Tibial nerve (tissue), 4 donors: Measurements from ENCODE around the gene SPRED1. TPM values are rescaled to one million over a fixed set of nuclear protein-coding genes. Genes with fewer than 3 reads are reported as not detected.

Experiments used
- DNase-seq, 2 donors: peaks; one replicate each; pipeline ENCODE4 v3.0.0-alpha.2; 2019; ENCODE audit warnings: low spot score in 2 of 2
- H3K27ac ChIP-seq, 4 donors: fragments of 200-600 bp; sonication (generic) in 3 of 4; one replicate each; pipeline ENCODE4 v1.5.1; 2017 to 2019; ENCODE audit warnings: mild to moderate bottlenecking in 1 of 4
- H3K27me3 ChIP-seq, 2 donors: fragments of 200-600 bp; sonication (generic) in 1 of 2; one replicate each; pipeline versions ENCODE4 v1.5.1 to v1.6.0; 2017 to 2019
- H3K36me3 ChIP-seq, 3 donors: fragments of 200-600 bp; sonication (generic); one replicate each; pipeline ENCODE4 v1.5.1; 2018 to 2019
- H3K4me1 ChIP-seq, 4 donors: fragments of 200-600 bp; sonication (generic) in 3 of 4; one replicate each; pipeline ENCODE4 v1.5.1; 2017 to 2019
- H3K4me3 ChIP-seq, 4 donors: fragments of 200-600 bp; sonication (generic) in 3 of 4; one replicate each; pipeline ENCODE4 v1.5.1; 2017 to 2019; ENCODE audit warnings: mild to moderate bottlenecking in 1 of 4, moderate library complexity in 1 of 4
- H3K9me3 ChIP-seq, 4 donors: fragments of 200-600 bp; sonication (generic) in 3 of 4; one replicate each; pipeline ENCODE4 v1.5.1; 2017 to 2019
- EP300 ChIP-seq, 2 donors: sonication (generic); formaldehyde crosslinking; IDR thresholded peaks; one replicate each; pipeline ENCODE4 v1.6.1; 2017; ENCODE audit warnings: antibody characterized with exemption in 2 of 2, mild to moderate bottlenecking in 1 of 2
- POLR2A ChIP-seq, 2 donors: fragments of 450-650 bp; IDR thresholded peaks; one replicate each; pipeline ENCODE4 v1.6.1; 2017; ENCODE audit warnings: antibody characterized with exemption in 2 of 2, mild to moderate bottlenecking in 2 of 2, moderate library complexity in 2 of 2
- WGBS, 2 donors: methylation state at CpG; one replicate each; pipeline ENCODE4 v1.1.5; 2018; 5-methylcytosine and 5-hydroxymethylcytosine counted together
- total RNA-seq, 4 donors: library from RNA; depleted of rRNA; stranded (reverse); fragments of >200 nt; gene quantifications; one replicate each; pipeline ENCODE4 v1.1.0, GENCODE V29; 2016
- TF ChIP-seq, protein P1 (sequence below), 5 experiments: fragments of 200-600 bp in 3 of 5; fragments of 450-650 bp in 2 of 5; sonication (generic) in 3 of 5; IDR thresholded peaks; one replicate each; pipeline ENCODE4 v1.5.1; 2016 to 2019; ENCODE audit warnings: antibody characterized with exemption in 5 of 5, mild to moderate bottlenecking in 3 of 5, moderate library complexity in 2 of 5

The SPRED1 gene
- total RNA-seq, 4 donors from 2014 or later = 20.4 to 35.0 (median 29.0) TPM

DNA sequence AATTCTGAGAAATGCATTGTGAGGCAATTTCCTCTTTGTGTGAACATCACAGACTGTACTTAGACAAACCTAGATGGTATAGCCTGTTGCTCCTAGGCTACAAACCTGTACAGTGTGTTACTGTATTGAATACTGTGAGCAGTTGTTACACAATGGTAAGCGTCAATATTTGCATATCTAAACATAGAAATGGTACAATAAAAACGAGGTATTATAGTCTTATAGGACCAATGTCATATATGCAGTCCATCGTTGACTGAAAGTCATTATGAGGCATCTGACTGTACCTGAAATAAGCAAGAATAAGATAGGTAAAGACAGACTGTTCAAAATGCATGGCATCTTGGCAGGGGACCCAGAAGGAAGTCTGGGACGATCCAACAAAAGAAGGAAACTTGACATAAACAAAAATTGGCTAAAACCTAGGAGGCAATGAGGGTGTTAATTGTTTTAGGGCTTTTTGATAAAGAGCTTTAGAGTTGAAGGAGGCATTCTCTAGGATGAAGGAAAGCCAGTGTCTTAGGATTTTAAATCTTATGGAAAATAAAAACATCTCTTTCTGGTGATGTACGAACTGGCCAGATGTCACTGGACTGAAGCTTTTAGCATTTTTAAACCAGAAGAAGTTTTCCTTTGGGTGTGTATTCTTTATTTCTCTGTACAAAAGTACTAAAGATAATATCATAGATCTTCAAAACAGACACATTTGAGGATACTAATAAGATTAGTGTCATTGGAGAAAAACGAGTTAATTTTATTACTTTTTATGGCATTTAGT, 9.2 kb upstream of the SPRED1 start:
- Histone ChIP-seq H3K4me1 (no peaks in the 10 kb centered on the region), H3K27me3 (no peaks in the 10 kb centered on the region), H3K27ac (no peak overlapping the region), H3K36me3 (no peaks in the 10 kb centered on the region), H3K9me3 (no peaks in the 10 kb centered on the region), H3K4me3 (no peak overlapping the region)
- no peak for DNase-seq
- TF ChIP-seq POLR2A (IDR thresholded peaks at IDR 0.05) (no peak), EP300 (IDR thresholded peaks at IDR 0.05) (no peak)
- TF ChIP-seq, protein P1, sequence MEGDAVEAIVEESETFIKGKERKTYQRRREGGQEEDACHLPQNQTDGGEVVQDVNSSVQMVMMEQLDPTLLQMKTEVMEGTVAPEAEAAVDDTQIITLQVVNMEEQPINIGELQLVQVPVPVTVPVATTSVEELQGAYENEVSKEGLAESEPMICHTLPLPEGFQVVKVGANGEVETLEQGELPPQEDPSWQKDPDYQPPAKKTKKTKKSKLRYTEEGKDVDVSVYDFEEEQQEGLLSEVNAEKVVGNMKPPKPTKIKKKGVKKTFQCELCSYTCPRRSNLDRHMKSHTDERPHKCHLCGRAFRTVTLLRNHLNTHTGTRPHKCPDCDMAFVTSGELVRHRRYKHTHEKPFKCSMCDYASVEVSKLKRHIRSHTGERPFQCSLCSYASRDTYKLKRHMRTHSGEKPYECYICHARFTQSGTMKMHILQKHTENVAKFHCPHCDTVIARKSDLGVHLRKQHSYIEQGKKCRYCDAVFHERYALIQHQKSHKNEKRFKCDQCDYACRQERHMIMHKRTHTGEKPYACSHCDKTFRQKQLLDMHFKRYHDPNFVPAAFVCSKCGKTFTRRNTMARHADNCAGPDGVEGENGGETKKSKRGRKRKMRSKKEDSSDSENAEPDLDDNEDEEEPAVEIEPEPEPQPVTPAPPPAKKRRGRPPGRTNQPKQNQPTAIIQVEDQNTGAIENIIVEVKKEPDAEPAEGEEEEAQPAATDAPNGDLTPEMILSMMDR (IDR thresholded peaks at IDR 0.05) = no peak
- WGBS, 2 donors = 52 to 56% methylated on average over 6 of the region's 6 CpGs

- no peak overlapping the region for H3K4me3 ChIP-seq
- TF ChIP-seq, protein P1 (IDR thresholded peaks at IDR 0.05) = no peak
- no peak for TF ChIP-seq EP300 (IDR thresholded peaks at IDR 0.05)
- TF ChIP-seq POLR2A (IDR thresholded peaks at IDR 0.05) = no peak
Measured at GRCh38 chr15:38247336-38247735, 5.3 kb upstream of the SPRED1 start.

GRCh38 chr15:38253351-38253781, 730 bp downstream of the SPRED1 start:
- Histone ChIP-seq H3K4me1 (peaks cover 0 to 46% (median 32%) of the 10 kb centered on the region in 4 donors), H3K27me3 (no peaks in the 10 kb centered on the region), H3K9me3 (no peaks in the 10 kb centered on the region), H3K36me3 (no peaks in the 10 kb centered on the region), H3K27ac (peak overlapping the region; percentile 95 to 100 (median 99)), H3K4me3 (peak overlapping the region; percentile 88 to 94 (median 91))
- no peak for DNase-seq
- WGBS, 2 donors = 0% methylated on average over 4 of the region's 4 CpGs
- TF ChIP-seq, protein P1 (IDR thresholded peaks at IDR 0.05) = no peak
- TF ChIP-seq POLR2A (IDR thresholded peaks at IDR 0.05) = no peak
- TF ChIP-seq EP300 (IDR thresholded peaks at IDR 0.05) = no peak

More at GRCh38 chr15:38247336-38247735, 5.3 kb upstream of the SPRED1 start:
- Histone ChIP-seq H3K27ac (no peak overlapping the region), H3K27me3 (no peaks in the 10 kb centered on the region), H3K9me3 (no peaks in the 10 kb centered on the region), H3K4me1 (peaks cover 0 to 7% (median 6%) of the 10 kb centered on the region in 4 donors), H3K36me3 (no peaks in the 10 kb centered on the region)
- whole genome bisulfite sequencing, 2 donors = 53 to 55% methylated on average over 3 of the region's 3 CpGs
- no peak for DNase-seq

- peak overlapping the region; percentile 88 to 94 (median 91) for H3K4me3 ChIP-seq
- peak overlapping the region; percentile 95 to 100 (median 99) for H3K27ac ChIP-seq
- H3K9me3 ChIP-seq = no peaks in the 10 kb centered on the region
- TF ChIP-seq POLR2A (IDR thresholded peaks at IDR 0.05) = no peak
- peak in 1 of 2 donors; percentile 57 for TF ChIP-seq EP300 (IDR thresholded peaks at IDR 0.05)
- H3K4me1 ChIP-seq = peaks cover 0 to 53% (median 37%) of the 10 kb centered on the region in 4 donors
- peak in 1 of 2 donors; percentile 60 for DNase-seq
- no peaks in the 10 kb centered on the region for H3K36me3 ChIP-seq
- H3K27me3 ChIP-seq = no peaks in the 10 kb centered on the region
- WGBS, 2 donors = 0 to 1% methylated on average over 15 of the region's 15 CpGs
Measured at GRCh38 chr15:38254051-38254883, 1.6 kb downstream of the SPRED1 start.

DNA sequence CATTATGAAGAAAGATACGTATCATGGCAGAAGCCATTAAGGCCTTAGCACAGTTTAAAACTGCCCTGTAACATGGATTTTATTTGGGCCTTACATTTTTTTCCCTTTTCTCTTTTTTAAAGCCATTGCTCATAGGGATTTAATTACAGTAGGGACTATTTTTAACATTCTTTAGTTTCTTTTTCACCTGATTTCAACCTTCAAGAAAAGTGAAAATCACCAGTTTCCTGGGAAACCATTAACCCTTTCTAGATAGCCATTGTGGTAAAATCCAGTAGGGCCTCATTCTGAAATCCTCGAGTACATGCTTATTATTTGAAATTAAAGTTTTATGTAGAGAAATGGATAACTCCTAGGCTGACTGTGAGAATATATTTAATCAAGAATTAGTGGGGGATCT, 3.1 kb downstream of the SPRED1 start:
- H3K36me3 ChIP-seq = no peaks in the 10 kb centered on the region
- H3K9me3 ChIP-seq = no peaks in the 10 kb centered on the region
- peak overlapping the region in 3 of 4 donors; percentile 99 to 100 (median 99) for H3K27ac ChIP-seq
- no peaks in the 10 kb centered on the region for H3K27me3 ChIP-seq
- DNase-seq = no peak
- 21 to 23% methylated on average over 2 of the region's 2 CpGs for WGBS, 2 donors
- H3K4me3 ChIP-seq = peak overlapping the region in 1 of 4 donors; percentile 88
- TF ChIP-seq EP300 (IDR thresholded peaks at IDR 0.05) = no peak
- TF ChIP-seq POLR2A (IDR thresholded peaks at IDR 0.05) = no peak
- TF ChIP-seq, protein P1 (IDR thresholded peaks at IDR 0.05) = no peak
- H3K4me1 ChIP-seq = peaks cover 0 to 63% (median 36%) of the 10 kb centered on the region in 4 donors
